Measurements from ENCODE around the gene IRF8.

Gene IRF8

GRCh38 chr16:85915125-85915845, 16.3 kb downstream of the IRF8 start:
- no peak for DNase-seq

GRCh38 chr16:85916141-85916890, 17.4 kb downstream of the IRF8 start:
- peak in 1 of 2 donors; percentile 52 for DNase-seq

GRCh38 chr16:85917012-85917411, 18.1 kb downstream of the IRF8 start:
- no peak for DNase-seq

GRCh38 chr16:85917959-85918358, 19.0 kb downstream of the IRF8 start:
- DNase-seq = no peak

- DNase-seq = no peak
Measured at GRCh38 chr16:85918436-85918835, 19.5 kb downstream of the IRF8 start.

DNA sequence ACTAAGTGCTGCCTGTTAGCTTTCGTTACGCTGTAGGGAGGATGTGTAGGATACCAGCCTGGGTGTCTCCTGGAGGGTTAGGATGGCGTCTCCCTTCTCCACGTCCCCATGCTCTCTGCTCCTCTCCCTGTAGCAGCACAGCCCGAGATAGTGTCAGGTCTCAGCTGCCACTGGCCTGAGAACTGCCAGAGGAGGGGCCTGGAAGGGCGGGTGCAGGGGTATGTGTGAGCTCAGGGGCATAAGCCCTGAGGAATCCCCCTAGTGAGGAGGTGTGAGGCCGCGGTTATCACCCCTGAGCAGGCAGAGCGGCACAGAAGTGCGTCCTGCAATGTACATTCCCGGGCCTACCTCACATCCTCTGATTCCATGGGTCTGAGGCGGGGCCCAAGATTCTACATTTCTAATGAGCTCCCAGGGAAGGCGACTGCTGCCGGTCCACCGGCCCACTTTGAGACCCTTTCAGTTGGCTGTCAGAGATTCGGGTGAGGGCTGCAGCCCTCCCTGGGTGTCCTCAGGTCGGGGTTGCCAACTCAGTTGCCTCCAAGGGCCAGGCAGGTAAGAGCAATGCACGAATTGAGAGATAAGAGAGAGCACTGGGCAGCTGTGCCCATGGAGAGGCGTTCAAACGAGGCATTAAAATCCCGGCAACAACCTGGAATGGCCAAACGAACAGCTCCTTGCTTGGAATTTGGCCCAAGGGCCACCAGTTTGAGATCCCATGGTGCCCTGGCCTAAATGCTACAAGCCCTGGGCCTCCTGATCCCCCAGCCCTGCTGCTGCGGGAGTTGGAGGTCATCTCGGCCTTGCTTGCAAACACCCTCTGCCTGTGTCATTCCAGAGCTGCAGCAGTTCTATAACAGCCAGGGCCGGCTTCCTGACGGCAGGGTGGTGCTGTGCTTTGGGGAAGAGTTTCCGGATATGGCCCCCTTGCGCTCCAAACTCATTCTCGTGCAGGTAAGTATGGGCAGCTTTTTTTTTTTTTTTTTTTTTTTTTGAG, 20.6 kb downstream of the IRF8 start:
- no peak for DNase-seq

DNA sequence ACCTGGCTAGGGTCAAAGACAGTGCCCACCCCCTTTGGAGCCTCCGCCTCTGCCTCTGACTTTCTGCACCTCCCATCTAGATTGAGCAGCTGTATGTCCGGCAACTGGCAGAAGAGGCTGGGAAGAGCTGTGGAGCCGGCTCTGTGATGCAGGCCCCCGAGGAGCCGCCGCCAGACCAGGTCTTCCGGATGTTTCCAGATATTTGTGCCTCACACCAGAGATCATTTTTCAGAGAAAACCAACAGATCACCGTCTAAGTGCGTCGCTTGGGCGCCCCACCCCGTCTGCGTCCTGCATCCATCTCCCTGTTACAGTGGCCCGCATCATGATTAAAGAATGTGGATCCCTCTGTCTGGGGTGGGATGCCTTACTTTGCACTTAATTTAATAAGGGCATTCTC, 22.1 kb downstream of the IRF8 start:
- no peak for DNase-seq

- DNase-seq = no peak
Measured at GRCh38 chr16:85923153-85924021, 24.4 kb downstream of the IRF8 start.

GRCh38 chr16:85924675-85925074, 25.7 kb downstream of the IRF8 start:
- no peak for DNase-seq

GRCh38 chr16:85926370-85926769, 27.4 kb downstream of the IRF8 start:
- DNase-seq = no peak

DNA sequence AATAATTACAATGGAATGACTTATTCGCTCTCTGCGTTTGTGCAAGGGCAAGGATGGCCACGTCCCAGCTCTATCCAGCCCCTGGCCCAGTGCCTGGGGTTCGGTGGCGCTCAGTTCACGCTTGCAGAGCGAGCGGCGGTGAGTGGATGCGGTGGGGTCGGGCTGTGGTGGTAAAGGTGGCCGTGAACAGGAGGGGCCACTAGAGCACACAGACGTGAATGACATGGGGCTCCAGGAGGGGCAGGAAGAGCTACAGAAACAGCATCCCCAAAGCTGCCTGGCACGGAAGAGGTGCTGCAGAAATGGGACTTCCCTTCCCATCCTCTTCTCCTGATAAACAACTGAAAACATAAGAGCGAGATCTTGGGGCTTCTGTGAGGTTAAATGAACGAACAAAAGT, 28.4 kb downstream of the IRF8 start:
- DNase-seq = no peak

DNA sequence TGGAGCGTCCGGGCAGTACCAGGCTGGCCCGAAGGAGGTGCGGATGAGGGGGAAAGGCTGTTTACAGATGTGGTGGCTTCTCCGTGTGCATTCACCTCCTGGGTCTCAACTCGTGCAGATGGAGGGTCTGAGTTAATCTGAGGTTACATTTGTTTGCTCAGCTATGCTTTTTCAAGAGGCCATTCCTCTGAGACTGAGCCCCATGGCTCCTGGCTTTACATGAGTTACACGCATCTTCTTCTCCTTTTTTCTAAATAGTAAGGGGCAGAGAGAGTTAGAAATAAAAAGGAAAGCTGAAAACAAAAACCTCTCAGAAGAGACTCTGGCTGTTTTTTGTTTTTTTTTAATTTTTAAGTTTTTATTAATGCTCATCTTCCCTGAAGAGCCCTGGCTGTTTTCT, 29.0 kb downstream of the IRF8 start:
- DNase-seq = no peak

- peak in 1 of 2 donors; percentile 56 for DNase-seq
Measured at GRCh38 chr16:85928401-85928820, 29.4 kb downstream of the IRF8 start.

- DNase-seq = no peak
Measured at GRCh38 chr16:85929259-85929721, 30.3 kb downstream of the IRF8 start.

- DNase-seq = no peak
Measured at GRCh38 chr16:85930301-85930700, 31.3 kb downstream of the IRF8 start.

DNA sequence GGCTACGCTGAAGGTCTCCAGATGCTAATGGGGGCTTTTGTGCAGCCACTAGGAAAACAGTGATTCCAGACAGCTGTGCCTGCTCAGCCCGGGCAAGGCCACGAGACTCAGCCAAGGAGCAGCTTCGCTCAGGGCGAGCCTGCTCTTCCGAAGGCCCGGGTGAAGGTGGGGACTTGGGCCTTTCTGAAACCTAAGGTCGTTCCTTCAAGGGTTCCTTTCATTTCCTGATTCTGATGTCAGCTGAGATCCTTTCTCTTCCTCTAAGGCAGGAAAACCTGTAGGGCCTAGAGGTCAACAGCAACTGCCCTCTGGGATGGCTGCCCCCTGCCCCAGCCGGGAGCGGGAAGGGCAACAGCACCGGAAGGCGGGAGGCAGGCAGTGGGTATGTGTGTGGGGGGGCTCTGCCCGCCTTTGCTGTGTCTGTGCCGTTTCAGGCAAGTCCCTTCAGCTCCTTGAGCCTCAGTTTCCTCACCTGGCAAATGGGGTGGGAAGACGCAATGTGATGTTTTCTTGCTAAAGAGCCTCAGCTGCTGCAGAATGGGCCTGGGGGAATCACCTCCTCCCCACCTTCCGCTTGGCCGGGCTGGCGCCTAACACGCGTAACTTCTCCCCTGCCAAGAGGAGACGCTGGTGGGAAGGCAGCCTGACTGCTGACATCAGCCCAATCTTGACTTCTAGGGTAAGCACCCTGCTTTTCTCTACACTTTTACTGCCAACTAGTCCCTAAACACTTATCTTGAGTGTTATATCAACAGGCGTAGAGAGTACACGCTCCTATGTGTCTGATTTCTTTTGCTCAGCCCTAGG, 32.8 kb downstream of the IRF8 start:
- peak in 1 of 2 donors; percentile 48 for DNase-seq

DNA sequence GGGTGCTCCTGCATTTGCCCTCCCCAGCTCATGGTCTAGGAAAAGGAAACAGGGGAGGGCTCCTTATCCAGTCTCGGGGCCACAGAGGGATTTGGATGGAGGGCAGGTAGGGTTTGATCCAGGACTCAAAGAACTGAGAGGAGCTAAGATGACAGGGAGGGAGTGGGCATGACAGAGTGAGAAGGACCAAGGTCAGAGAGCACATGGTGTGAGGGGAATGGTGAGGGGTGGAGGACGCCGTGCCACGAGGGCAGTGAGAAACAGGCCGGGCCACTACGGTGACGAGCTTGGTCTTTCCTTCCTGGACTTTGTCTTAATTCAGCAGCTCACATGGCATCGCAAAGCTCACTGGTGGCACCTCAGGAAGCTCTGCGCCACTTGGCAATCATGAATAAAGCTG, 35.2 kb downstream of the IRF8 start:
- DNase-seq = no peak

GRCh38 chr16:85935391-85935973, 36.5 kb downstream of the IRF8 start:
- no peak for DNase-seq

- DNase-seq = peak; percentile 70 to 82
Measured at GRCh38 chr16:85935974-85936760, 37.2 kb downstream of the IRF8 start.

GRCh38 chr16:85936816-85937215, 37.9 kb downstream of the IRF8 start:
- DNase-seq = no peak
